Peyer's patch (tissue), 4 donors: ENCODE measurements around the gene DHRSX.

Source experiments
- POLR2A ChIP-seq, 2 donors: fragments of 450-650 bp; IDR thresholded peaks; one replicate each; pipeline ENCODE4 v1.5.1; 2017; ENCODE audit warnings: antibody characterized with exemption in 2 of 2, mild to moderate bottlenecking in 2 of 2, moderate library complexity in 2 of 2
- TF ChIP-seq, protein P1 (sequence below), 6 experiments: fragments of 450-650 bp in 4 of 6; fragments of 200-600 bp in 2 of 6; sonication (generic) in 1 of 6; IDR thresholded peaks; one replicate each; pipeline ENCODE4 v1.5.1; 2017 to 2019; ENCODE audit warnings: antibody characterized with exemption in 6 of 6, mild to moderate bottlenecking in 3 of 6, moderate library complexity in 1 of 6

GRCh38 chrX:2313864-2314640 lies 186.7 kb downstream of the DHRSX start:
- TF ChIP-seq, protein P1, sequence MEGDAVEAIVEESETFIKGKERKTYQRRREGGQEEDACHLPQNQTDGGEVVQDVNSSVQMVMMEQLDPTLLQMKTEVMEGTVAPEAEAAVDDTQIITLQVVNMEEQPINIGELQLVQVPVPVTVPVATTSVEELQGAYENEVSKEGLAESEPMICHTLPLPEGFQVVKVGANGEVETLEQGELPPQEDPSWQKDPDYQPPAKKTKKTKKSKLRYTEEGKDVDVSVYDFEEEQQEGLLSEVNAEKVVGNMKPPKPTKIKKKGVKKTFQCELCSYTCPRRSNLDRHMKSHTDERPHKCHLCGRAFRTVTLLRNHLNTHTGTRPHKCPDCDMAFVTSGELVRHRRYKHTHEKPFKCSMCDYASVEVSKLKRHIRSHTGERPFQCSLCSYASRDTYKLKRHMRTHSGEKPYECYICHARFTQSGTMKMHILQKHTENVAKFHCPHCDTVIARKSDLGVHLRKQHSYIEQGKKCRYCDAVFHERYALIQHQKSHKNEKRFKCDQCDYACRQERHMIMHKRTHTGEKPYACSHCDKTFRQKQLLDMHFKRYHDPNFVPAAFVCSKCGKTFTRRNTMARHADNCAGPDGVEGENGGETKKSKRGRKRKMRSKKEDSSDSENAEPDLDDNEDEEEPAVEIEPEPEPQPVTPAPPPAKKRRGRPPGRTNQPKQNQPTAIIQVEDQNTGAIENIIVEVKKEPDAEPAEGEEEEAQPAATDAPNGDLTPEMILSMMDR (IDR thresholded peaks at IDR 0.05): no peak
- TF ChIP-seq POLR2A (IDR thresholded peaks at IDR 0.05): no peak
